ENCODE data around the gene REG4. TPM values are rescaled to one million over a fixed set of nuclear protein-coding genes. Genes with fewer than 3 reads are reported as not detected.

REG4 gene
- total RNA-seq, 1 experiment from 2014 or later: not detected

DNA sequence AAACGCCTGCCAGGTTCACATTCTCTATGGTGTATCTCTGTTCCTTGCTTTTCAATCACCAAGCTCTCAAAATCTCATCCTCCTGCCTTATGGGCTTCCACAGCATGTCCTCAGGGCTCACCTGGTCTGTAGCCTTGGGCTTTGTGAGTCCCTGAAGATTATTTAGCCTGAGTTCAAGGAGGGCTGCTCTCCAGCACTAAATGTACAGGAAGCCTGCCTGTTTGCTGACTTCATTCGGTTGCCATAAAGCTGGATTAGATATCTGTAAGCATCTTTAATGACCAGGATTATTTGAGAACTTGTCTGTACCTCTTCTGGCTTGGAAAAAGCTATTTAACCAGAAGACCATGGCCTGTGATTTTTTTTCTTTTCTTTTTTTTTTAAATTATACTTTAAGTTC, 6.9 kb upstream of the REG4 start:
- ATAC-seq: no peak
- RAD21 ChIA-PET (ENCODE audit: low non-redundant PET in 1 of 2, low total read pairs in 2 of 2, uncharacterized antibody in 2 of 2, unreplicated experiment in 2 of 2): no interaction called here
- POLR2A ChIA-PET: no interaction called here
- H4K20me1 ChIP-seq (ENCODE audit: insufficient read depth): no peaks in the 10 kb centered on the region
- no peak for TF ChIP-seq POLR2A (IDR thresholded peaks at IDR 0.05; ENCODE audit: borderline replicate concordance, extremely low read depth, insufficient read depth, insufficient read length)
- no peak for TF ChIP-seq RAD21 (IDR thresholded peaks at IDR 0.05; ENCODE audit: low read depth)
- TF ChIP-seq POLR2AphosphoS5 (IDR thresholded peaks at IDR 0.05; ENCODE audit: low read depth, low read length): no peak
- TF ChIP-seq ELF1 (IDR thresholded peaks at IDR 0.05; ENCODE audit: borderline replicate concordance, low read depth): no peak
- no peak for TF ChIP-seq JUND (IDR thresholded peaks at IDR 0.05)
- TF ChIP-seq CEBPB (IDR thresholded peaks at IDR 0.05; ENCODE audit: low read depth): no peak
- no peak for TF ChIP-seq ZNF274 (IDR thresholded peaks at IDR 0.05; ENCODE audit: low read depth, low read length)
- TF ChIP-seq, protein P1, sequence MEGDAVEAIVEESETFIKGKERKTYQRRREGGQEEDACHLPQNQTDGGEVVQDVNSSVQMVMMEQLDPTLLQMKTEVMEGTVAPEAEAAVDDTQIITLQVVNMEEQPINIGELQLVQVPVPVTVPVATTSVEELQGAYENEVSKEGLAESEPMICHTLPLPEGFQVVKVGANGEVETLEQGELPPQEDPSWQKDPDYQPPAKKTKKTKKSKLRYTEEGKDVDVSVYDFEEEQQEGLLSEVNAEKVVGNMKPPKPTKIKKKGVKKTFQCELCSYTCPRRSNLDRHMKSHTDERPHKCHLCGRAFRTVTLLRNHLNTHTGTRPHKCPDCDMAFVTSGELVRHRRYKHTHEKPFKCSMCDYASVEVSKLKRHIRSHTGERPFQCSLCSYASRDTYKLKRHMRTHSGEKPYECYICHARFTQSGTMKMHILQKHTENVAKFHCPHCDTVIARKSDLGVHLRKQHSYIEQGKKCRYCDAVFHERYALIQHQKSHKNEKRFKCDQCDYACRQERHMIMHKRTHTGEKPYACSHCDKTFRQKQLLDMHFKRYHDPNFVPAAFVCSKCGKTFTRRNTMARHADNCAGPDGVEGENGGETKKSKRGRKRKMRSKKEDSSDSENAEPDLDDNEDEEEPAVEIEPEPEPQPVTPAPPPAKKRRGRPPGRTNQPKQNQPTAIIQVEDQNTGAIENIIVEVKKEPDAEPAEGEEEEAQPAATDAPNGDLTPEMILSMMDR (IDR thresholded peaks at IDR 0.05 in 2 of 3, conservative IDR thresholded peaks at IDR 0.05 in 1 of 3; ENCODE audit: borderline replicate concordance in 1 of 3, insufficient read depth in 1 of 3, low read depth in 2 of 3, low read length in 2 of 3): no peak
- TF ChIP-seq SP1 (IDR thresholded peaks at IDR 0.05; ENCODE audit: low read depth): no peak
- TF ChIP-seq EZH2phosphoT487 (IDR thresholded peaks at IDR 0.05; ENCODE audit: borderline replicate concordance): no peak
- TF ChIP-seq, protein P2, sequence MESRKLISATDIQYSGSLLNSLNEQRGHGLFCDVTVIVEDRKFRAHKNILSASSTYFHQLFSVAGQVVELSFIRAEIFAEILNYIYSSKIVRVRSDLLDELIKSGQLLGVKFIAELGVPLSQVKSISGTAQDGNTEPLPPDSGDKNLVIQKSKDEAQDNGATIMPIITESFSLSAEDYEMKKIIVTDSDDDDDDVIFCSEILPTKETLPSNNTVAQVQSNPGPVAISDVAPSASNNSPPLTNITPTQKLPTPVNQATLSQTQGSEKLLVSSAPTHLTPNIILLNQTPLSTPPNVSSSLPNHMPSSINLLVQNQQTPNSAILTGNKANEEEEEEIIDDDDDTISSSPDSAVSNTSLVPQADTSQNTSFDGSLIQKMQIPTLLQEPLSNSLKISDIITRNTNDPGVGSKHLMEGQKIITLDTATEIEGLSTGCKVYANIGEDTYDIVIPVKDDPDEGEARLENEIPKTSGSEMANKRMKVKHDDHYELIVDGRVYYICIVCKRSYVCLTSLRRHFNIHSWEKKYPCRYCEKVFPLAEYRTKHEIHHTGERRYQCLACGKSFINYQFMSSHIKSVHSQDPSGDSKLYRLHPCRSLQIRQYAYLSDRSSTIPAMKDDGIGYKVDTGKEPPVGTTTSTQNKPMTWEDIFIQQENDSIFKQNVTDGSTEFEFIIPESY (IDR thresholded peaks at IDR 0.05; ENCODE audit: extremely low read depth, insufficient replicate concordance, low read length): no peak
- no peak for TF ChIP-seq SIN3A (IDR thresholded peaks at IDR 0.05; ENCODE audit: low read depth)
- TF ChIP-seq TCF7L2 (IDR thresholded peaks at IDR 0.05; ENCODE audit: borderline replicate concordance, extremely low read depth, insufficient read depth, insufficient read length): no peak
- TF ChIP-seq EGR1 (IDR thresholded peaks at IDR 0.05; ENCODE audit: low read depth): no peak
- no peak for TF ChIP-seq SRF (IDR thresholded peaks at IDR 0.05; ENCODE audit: low read depth)
- DNase-seq (ENCODE audit: low read depth, low spot score): no peak
- no peaks in the 10 kb centered on the region for H3K36me3 ChIP-seq (ENCODE audit: control insufficient read depth in 1 of 2, insufficient read depth in 2 of 2, low read length in 2 of 2)
- no peaks in the 10 kb centered on the region for H3K9me3 ChIP-seq (ENCODE audit: control insufficient read depth in 1 of 2, insufficient read depth in 1 of 2, low read depth in 1 of 2, low read length in 2 of 2)
- no TSS peak for BruUV-seq (replicated peaks)
- H2AFZ ChIP-seq (ENCODE audit: low read depth, low read length, poor library complexity, severe bottlenecking): no peak overlapping the region
- CTCF ChIA-PET: interaction anchor here (1.3 kb wide), 1 partner anchor 9 kb away, joined by 4 read pairs; no protein-coding TSS in a partner anchor
- H3K9me2 ChIP-seq (ENCODE audit: insufficient read depth): no peaks in the 10 kb centered on the region
- no peak overlapping the region for H3K9ac ChIP-seq (ENCODE audit: low read length)
- H3K4me3 ChIP-seq (replicated peaks in 1 of 2; ENCODE audit: low read depth in 1 of 2, low read length in 2 of 2): no peak overlapping the region
- no peaks in the 10 kb centered on the region for H3K27me3 ChIP-seq (ENCODE audit: insufficient read depth, low read length)
- H3K4me2 ChIP-seq (ENCODE audit: low read length): no peak overlapping the region
- no peak overlapping the region for H3K27ac ChIP-seq (ENCODE audit: low read depth, low read length)
- H3K79me2 ChIP-seq (ENCODE audit: insufficient read depth, low read length): no peaks in the 10 kb centered on the region
- H3K4me1 ChIP-seq (ENCODE audit: control insufficient read depth in 1 of 2, insufficient read depth in 2 of 2, low read length in 2 of 2): peaks cover 0 to 14% of the 10 kb centered on the region in 2 experiments; a peak in 2 of 4 replicates
- intact Hi-C loops (cut with micrococcal nuclease): no loop called here

Measured in HCT116 (cell line).